ENCODE data around the gene CHST9. TPM values are rescaled to one million over a fixed set of nuclear protein-coding genes. Genes with fewer than 3 reads are reported as not detected.
"Not testable (repeated sequence)": the region's sequence is repeated elsewhere in the genome, so short reads cannot be mapped to it uniquely, and the experiment has no call there.

Gene CHST9
- total RNA-seq, 1 donor from 2014 or later: not detected

GRCh38 chr18:26940744-26941398, 244.2 kb downstream of the CHST9 start:
- no peak for DNase-seq (ENCODE audit: low read depth, low spot score)

- DNase-seq (ENCODE audit: low read depth, low spot score): no peak
Measured at GRCh38 chr18:26931659-26932058, 253.4 kb downstream of the CHST9 start.

GRCh38 chr18:26930630-26931029, 254.5 kb downstream of the CHST9 start:
- no peak for DNase-seq (ENCODE audit: low read depth, low spot score)

GRCh38 chr18:26928670-26929313, 256.3 kb downstream of the CHST9 start:
- DNase-seq (ENCODE audit: low read depth, low spot score): no peak

- not testable (repeated sequence) for DNase-seq (ENCODE audit: low read depth, low spot score)
Measured at GRCh38 chr18:26927822-26928221, 257.3 kb downstream of the CHST9 start.

GRCh38 chr18:26926066-26926675, 258.9 kb downstream of the CHST9 start:
- DNase-seq (ENCODE audit: low read depth, low spot score): no peak

GRCh38 chr18:26925313-26925712, 259.8 kb downstream of the CHST9 start:
- DNase-seq (ENCODE audit: low read depth, low spot score): no peak

GRCh38 chr18:26922313-26922712, 262.8 kb downstream of the CHST9 start:
- no peak for DNase-seq (ENCODE audit: low read depth, low spot score)

- no peak for DNase-seq (ENCODE audit: low read depth, low spot score)
Measured at GRCh38 chr18:26920644-26921043, 264.5 kb downstream of the CHST9 start.

GRCh38 chr18:26919627-26920026, 265.5 kb downstream of the CHST9 start:
- DNase-seq (ENCODE audit: low read depth, low spot score): no peak

- no peak for DNase-seq (ENCODE audit: low read depth, low spot score)
Measured at GRCh38 chr18:26919201-26919600, 265.9 kb downstream of the CHST9 start.

- no peak for DNase-seq (ENCODE audit: low read depth, low spot score)
Measured at GRCh38 chr18:26911840-26912239, 273.3 kb downstream of the CHST9 start.

GRCh38 chr18:26909599-26910290, 275.4 kb downstream of the CHST9 start:
- no peak for DNase-seq (ENCODE audit: low read depth, low spot score)

GRCh38 chr18:26908906-26909305, 276.2 kb downstream of the CHST9 start:
- no peak for DNase-seq (ENCODE audit: low read depth, low spot score)

- DNase-seq (ENCODE audit: low read depth, low spot score): no peak
Measured at GRCh38 chr18:26902291-26902690, 282.8 kb downstream of the CHST9 start.

- DNase-seq (ENCODE audit: low read depth, low spot score): no peak
Measured at GRCh38 chr18:26901020-26901419, 284.1 kb downstream of the CHST9 start.

- no peak for DNase-seq (ENCODE audit: low read depth, low spot score)
Measured at GRCh38 chr18:26894426-26894825, 290.7 kb downstream of the CHST9 start.

GRCh38 chr18:26893996-26894395, 291.1 kb downstream of the CHST9 start:
- DNase-seq (ENCODE audit: low read depth, low spot score): no peak

- no peak for DNase-seq (ENCODE audit: low read depth, low spot score)
Measured at GRCh38 chr18:26888259-26888658, 296.8 kb downstream of the CHST9 start.

- no peak for DNase-seq (ENCODE audit: low read depth, low spot score)
Measured at GRCh38 chr18:26875040-26875654, 310.0 kb downstream of the CHST9 start.

- no peak for DNase-seq (ENCODE audit: low read depth, low spot score)
Measured at GRCh38 chr18:26874283-26874682, 310.8 kb downstream of the CHST9 start.

- no peak for DNase-seq (ENCODE audit: low read depth, low spot score)
Measured at GRCh38 chr18:26869640-26870039, 315.5 kb downstream of the CHST9 start.

Data from pulmonary artery endothelial cell (primary cell).